Activated CD4-positive, alpha-beta T cell treated with anti-CD3 and anti-CD28 coated beads, Interleukin-2, amount 50 U/mL, for 1 hour (primary cell): ENCODE results near the gene MNS1.
"Not testable (repeated sequence)": the region's sequence is repeated elsewhere in the genome, so short reads cannot be mapped to it uniquely, and the experiment has no call there.

Source experiments
- DNase-seq: peaks from one replicate; pipeline ENCODE4 v3.0.0-alpha.2; 2020

MNS1 gene

GRCh38 chr15:56464893-56465520, at the start of gene MNS1:
MNS1 (minus strand) TSS chr15:56465137; CDS start chr15:56464972, 165 bp downstream.
- DNase-seq: peak; percentile 28

- no peak for DNase-seq
These were observed 31.7 kb upstream of the MNS1 start for GRCh38 chr15:56496635-56497034.

- DNase-seq: no peak
These were observed 30.6 kb upstream of the MNS1 start for GRCh38 chr15:56495533-56495932.

- no peak for DNase-seq
These were observed 30.1 kb upstream of the MNS1 start for GRCh38 chr15:56495053-56495452.

GRCh38 chr15:56492791-56493555, 28.0 kb upstream of the MNS1 start:
- DNase-seq: no peak

- no peak for DNase-seq
These were observed 27.3 kb upstream of the MNS1 start for GRCh38 chr15:56492236-56492635.

GRCh38 chr15:56491110-56491722, 26.3 kb upstream of the MNS1 start:
- peak; percentile 42 for DNase-seq

- DNase-seq: no peak
These were observed 25.5 kb upstream of the MNS1 start for GRCh38 chr15:56490461-56490860.

GRCh38 chr15:56486206-56486605, 21.3 kb upstream of the MNS1 start:
- DNase-seq: not testable (repeated sequence)

GRCh38 chr15:56485426-56485825, 20.5 kb upstream of the MNS1 start:
- not testable (repeated sequence) for DNase-seq

- DNase-seq: no peak
These were observed 19.4 kb upstream of the MNS1 start for GRCh38 chr15:56484287-56484686.

- no peak for DNase-seq
These were observed 10.4 kb upstream of the MNS1 start for GRCh38 chr15:56475351-56475750.

- no peak for DNase-seq
These were observed 8.1 kb upstream of the MNS1 start for GRCh38 chr15:56473017-56473416.

GRCh38 chr15:56472278-56472677, 7.3 kb upstream of the MNS1 start:
- no peak for DNase-seq

GRCh38 chr15:56471440-56472069, 6.6 kb upstream of the MNS1 start:
- no peak for DNase-seq

- DNase-seq: no peak
These were observed 4.5 kb upstream of the MNS1 start for GRCh38 chr15:56469483-56469882.

- no peak for DNase-seq
These were observed 3.5 kb upstream of the MNS1 start for GRCh38 chr15:56468401-56468800.

- DNase-seq: no peak
These were observed 2.7 kb upstream of the MNS1 start for GRCh38 chr15:56467616-56468015.

GRCh38 chr15:56460947-56461346, 4.0 kb downstream of the MNS1 start:
- no peak for DNase-seq

- DNase-seq: no peak
These were observed 4.9 kb downstream of the MNS1 start for GRCh38 chr15:56460071-56460470.

GRCh38 chr15:56459096-56459495, 5.8 kb downstream of the MNS1 start:
- DNase-seq: no peak

GRCh38 chr15:56456229-56456628, 8.7 kb downstream of the MNS1 start:
- no peak for DNase-seq

GRCh38 chr15:56454836-56455235, 10.1 kb downstream of the MNS1 start:
- DNase-seq: no peak

- DNase-seq: no peak
These were observed 19.2 kb downstream of the MNS1 start for GRCh38 chr15:56445746-56446145.
